Activated naive CD4-positive, alpha-beta T cell treated with anti-CD3 and anti-CD28 coated beads, Interleukin-2, amount 50 U/mL, for 24 hours (primary cell): Measurements from ENCODE around the gene NISCH.

ENCODE experiments used
- H3K27ac Mint-ChIP-seq: one replicate; pipeline ENCODE4 v1.8.0; 2021; ENCODE audit warnings: mild to moderate bottlenecking, mixed read lengths
- H3K27me3 Mint-ChIP-seq: one replicate; pipeline ENCODE4 v1.8.0; 2021; ENCODE audit warnings: mixed read lengths
- H3K36me3 Mint-ChIP-seq: one replicate; pipeline ENCODE4 v1.8.0; 2021; ENCODE audit warnings: mixed read lengths
- H3K4me1 Mint-ChIP-seq: one replicate; pipeline ENCODE4 v1.8.0; 2021; ENCODE audit warnings: mixed read lengths
- H3K4me3 Mint-ChIP-seq: one replicate; pipeline ENCODE4 v1.8.0; 2021; ENCODE audit warnings: mild to moderate bottlenecking, mixed read lengths
- H3K9me3 Mint-ChIP-seq: one replicate; pipeline ENCODE4 v1.8.0; 2021; ENCODE audit warnings: mixed read lengths

NISCH gene

DNA sequence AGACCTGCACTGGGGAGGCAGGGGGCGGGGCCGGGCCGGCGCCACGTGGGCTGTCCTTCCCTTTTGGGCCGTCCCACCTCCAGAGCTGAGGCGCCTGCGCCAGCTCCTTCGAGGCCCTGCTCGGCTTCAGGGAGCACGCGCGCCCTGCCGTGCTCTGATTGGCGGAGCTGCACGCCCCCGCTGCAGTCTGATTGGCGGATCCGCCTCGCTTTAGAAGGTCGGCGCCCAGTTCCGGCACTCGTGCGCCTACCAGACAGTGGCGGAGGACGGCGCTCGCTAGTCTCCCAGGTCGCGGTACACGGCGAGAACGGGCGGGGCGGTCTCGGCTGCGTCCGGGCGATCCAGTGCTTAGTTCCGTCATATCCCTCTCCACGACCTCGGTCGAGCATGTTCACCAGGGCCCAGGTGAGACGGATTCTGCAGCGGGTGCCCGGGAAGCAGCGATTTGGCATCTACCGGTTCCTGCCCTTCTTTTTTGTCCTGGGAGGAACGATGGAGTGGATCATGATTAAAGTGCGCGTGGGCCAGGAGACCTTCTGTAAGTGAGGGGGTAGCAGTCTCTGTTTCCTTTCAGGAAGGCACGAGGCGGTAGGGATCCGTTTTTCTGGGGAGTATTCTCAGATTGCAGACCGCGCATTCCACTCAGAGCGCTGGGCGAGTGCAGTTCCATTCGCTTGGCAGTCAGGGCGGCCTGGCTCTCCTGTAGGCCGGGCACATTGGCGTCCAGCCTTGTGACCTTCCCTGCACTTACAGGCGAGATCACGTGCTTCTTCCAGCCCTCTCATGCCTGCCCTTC lies 81.2 kb downstream of the NISCH start, which contains the start of gene UQCC5:
UQCC5 (plus strand) TSS at position 237 of the 796 bp plus-strand sequence; CDS start at position 388, 151 bp downstream.
- peaks cover 13% of the 10 kb centered on the region for H3K36me3 Mint-ChIP-seq
- peak within 1 kb of the TSS; percentile 99 for H3K27ac Mint-ChIP-seq
- no peaks in the 10 kb centered on the region for H3K27me3 Mint-ChIP-seq
- H3K9me3 Mint-ChIP-seq, result no peaks in the 10 kb centered on the region
- H3K4me1 Mint-ChIP-seq, result peaks cover 47% of the 10 kb centered on the region
- peak within 1 kb of the TSS; percentile 100 for H3K4me3 Mint-ChIP-seq

DNA sequence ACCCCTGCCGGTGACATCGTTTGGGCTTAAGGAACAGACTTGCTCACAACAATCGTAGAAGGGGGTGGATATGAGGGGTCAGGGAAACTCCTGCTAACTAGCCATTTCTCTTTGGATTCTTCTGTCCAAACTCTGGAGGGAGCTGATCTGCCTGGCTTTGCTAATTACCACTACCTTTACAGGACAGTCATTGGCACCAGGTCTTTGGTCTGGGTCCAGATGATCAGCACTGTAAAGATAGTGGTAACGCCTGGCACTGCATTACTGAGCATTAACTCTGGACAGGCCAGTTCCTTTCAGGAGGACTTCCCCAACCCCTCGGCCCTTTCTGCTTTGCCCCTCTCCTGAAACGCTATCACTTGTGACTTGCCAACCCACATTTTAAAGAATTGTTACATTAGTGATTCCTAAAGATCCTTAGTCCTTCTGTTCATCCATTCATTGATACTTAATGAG lies 81.8 kb downstream of the NISCH start:
- Mint-ChIP-seq H3K27ac (peak overlapping the region; percentile 99), H3K27me3 (no peaks in the 10 kb centered on the region), H3K4me1 (peaks cover 47% of the 10 kb centered on the region), H3K36me3 (peaks cover 13% of the 10 kb centered on the region), H3K4me3 (peak overlapping the region; percentile 100), H3K9me3 (no peaks in the 10 kb centered on the region)

DNA sequence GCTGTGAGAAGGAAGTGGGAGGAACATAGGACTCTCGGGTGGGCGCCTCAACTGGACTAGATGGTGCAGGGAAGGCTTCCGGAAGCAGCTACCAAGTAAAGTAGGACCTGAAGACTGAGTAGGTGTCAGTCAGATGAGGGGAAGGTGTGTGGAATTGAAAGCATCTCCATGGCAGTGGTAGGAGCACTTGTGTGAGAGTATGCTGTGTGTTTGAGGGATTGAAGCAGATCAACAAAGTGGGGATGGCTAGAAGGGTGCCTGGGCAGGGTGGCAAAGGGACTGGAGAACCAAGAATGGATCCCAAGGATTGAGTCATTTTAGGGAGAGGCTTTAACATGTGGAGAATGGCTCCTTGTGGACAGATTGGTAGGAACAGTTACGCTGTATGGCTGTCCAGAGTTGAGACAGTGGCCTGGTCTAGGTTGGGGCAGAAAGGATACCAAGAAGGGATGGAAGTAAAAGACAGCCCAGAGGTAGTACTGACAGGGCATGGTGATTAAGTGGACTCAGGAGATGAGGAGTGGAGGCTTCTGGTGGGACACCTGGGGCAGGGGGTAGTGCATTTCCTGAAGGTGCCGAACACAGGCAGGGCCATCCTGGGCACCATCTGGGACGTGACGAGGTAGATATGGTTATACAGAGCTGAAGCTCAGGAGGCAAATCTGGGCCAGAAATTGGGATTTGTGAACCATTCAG lies 82.5 kb downstream of the NISCH start:
- Mint-ChIP-seq H3K4me3 (peak overlapping the region; percentile 100), H3K27ac (peak overlapping the region; percentile 85), H3K27me3 (no peaks in the 10 kb centered on the region), H3K4me1 (peaks cover 47% of the 10 kb centered on the region), H3K9me3 (no peaks in the 10 kb centered on the region), H3K36me3 (peaks cover 13% of the 10 kb centered on the region)

DNA sequence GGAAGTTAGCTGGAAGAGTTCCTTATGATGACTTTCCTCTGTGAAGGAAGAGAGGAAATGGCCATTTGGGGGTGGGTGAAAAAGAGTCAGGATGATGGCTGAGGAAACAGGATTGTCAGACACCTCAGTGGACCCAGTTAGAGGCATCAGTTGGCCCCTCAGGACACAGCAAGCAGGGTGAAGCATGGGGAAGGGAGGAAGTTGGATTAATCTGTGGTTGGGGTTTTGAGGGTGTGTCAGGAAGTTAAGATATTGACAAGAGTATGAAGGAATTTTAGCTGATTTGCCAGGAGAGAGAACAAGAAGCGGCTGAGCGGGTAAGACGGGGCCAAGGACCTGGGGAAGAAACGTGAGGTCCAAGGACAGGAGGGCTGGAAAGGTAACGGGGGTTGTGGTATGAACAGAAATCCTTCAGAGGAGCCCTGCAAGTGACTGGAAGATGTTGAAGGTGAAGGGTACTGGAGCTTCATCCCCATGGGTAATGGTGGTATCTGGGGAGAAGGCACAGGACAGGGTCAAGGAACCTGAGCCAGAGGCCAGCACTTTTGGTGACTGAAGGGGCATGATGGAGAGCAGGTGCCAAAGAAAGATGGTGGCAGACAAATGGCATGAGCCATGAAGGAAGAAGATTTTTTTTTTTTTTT lies 83.7 kb downstream of the NISCH start:
- H3K27ac Mint-ChIP-seq, result peak overlapping the region; percentile 87
- peak overlapping the region; percentile 100 for H3K4me3 Mint-ChIP-seq
- no peaks in the 10 kb centered on the region for H3K27me3 Mint-ChIP-seq
- H3K9me3 Mint-ChIP-seq, result no peaks in the 10 kb centered on the region
- H3K36me3 Mint-ChIP-seq, result peaks cover 13% of the 10 kb centered on the region
- H3K4me1 Mint-ChIP-seq, result peaks cover 47% of the 10 kb centered on the region

DNA sequence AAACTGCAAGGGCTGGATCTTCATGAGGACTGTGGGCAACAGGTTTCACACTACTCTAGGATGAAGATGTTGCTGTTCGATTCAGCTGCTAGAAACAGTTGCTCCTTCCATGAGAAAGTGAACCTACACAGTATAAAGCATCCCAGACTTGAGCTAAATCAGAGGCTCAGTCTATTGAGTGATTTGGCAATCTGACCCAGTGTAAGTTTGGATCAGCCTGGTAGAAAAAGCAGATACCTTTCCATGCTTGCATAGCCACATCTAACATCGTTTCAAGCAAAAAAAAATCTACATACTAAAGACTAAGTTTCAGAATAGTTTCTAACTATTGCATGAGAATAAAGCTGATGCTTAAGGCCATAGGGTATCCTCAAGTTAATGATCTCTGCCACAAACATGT lies 85.6 kb downstream of the NISCH start:
- Mint-ChIP-seq H3K4me1 (peaks cover 39% of the 10 kb centered on the region), H3K9me3 (no peaks in the 10 kb centered on the region), H3K4me3 (no peak overlapping the region), H3K36me3 (peaks cover 13% of the 10 kb centered on the region), H3K27ac (no peak overlapping the region), H3K27me3 (no peaks in the 10 kb centered on the region)
